Forelimb muscle (tissue), 1 donor: ENCODE data around the gene HSD17B14. TPM values are rescaled to one million over a fixed set of nuclear protein-coding genes. Genes with fewer than 3 reads are reported as not detected.

Experiments
- polyA plus RNA-seq: library from polyadenylated mRNA; unstranded; fragments of 120-200 nt; gene quantifications from one replicate; pipeline ENCODE4 v1.2.1, GENCODE V29; 2013; ENCODE audit not compliant: insufficient read length

The HSD17B14 gene
- polyA plus RNA-seq, 1 donor: 3.1 TPM

Other genes starting within 250 kb of the HSD17B14 start
- gene SPACA4, start 229.7 kb downstream of the HSD17B14 start, polyA plus RNA-seq: not detected
- gene FAM83E, start 221.4 kb downstream of the HSD17B14 start, polyA plus RNA-seq: not detected
- 1,725 TPM for gene RPL18, start 217.3 kb downstream of the HSD17B14 start, polyA plus RNA-seq
- 9.0 TPM for gene SPHK2, start 217.0 kb downstream of the HSD17B14 start, polyA plus RNA-seq
- gene DBP, start 199.1 kb downstream of the HSD17B14 start, polyA plus RNA-seq: 5.2 TPM
- 7.6 TPM for gene CA11, start 190.3 kb downstream of the HSD17B14 start, polyA plus RNA-seq
- 2.9 TPM for gene NTN5, start 163.5 kb downstream of the HSD17B14 start, polyA plus RNA-seq
- 0.83 TPM for gene FUT2, start 140.5 kb downstream of the HSD17B14 start, polyA plus RNA-seq
- gene MAMSTR, start 116.8 kb downstream of the HSD17B14 start, polyA plus RNA-seq: 146 TPM
- 25.9 TPM for gene RASIP1, start 95.9 kb downstream of the HSD17B14 start, polyA plus RNA-seq
- gene IZUMO1, start 89.6 kb downstream of the HSD17B14 start, polyA plus RNA-seq: 2.0 TPM
- gene FUT1, start 83.8 kb downstream of the HSD17B14 start, polyA plus RNA-seq: 1.1 TPM
- not detected for gene FGF21, start 81.0 kb downstream of the HSD17B14 start, polyA plus RNA-seq
- 25.6 TPM for gene BCAT2, start 25.5 kb downstream of the HSD17B14 start, polyA plus RNA-seq
- gene PLEKHA4, start 32.1 kb upstream of the HSD17B14 start, polyA plus RNA-seq: 28.0 TPM
- 45.9 TPM for gene PPP1R15A, start 35.9 kb upstream of the HSD17B14 start, polyA plus RNA-seq
- gene TULP2, start 62.3 kb upstream of the HSD17B14 start, polyA plus RNA-seq: not detected
- gene NUCB1, start 63.8 kb upstream of the HSD17B14 start, polyA plus RNA-seq: 152 TPM
- gene DHDH, start 97.2 kb upstream of the HSD17B14 start, polyA plus RNA-seq: 0.54 TPM
- 40.7 TPM for gene BAX, start 118.4 kb upstream of the HSD17B14 start, polyA plus RNA-seq
- 520 TPM for gene FTL, start 128.8 kb upstream of the HSD17B14 start, polyA plus RNA-seq
- 89.0 TPM for gene GYS1, start 156.8 kb upstream of the HSD17B14 start, polyA plus RNA-seq
- 55.3 TPM for gene RUVBL2, start 157.4 kb upstream of the HSD17B14 start, polyA plus RNA-seq
- gene LHB, start 180.6 kb upstream of the HSD17B14 start, polyA plus RNA-seq: not detected
- not detected for gene CGB3, start 187.8 kb upstream of the HSD17B14 start, polyA plus RNA-seq
- gene CGB2, start 195.4 kb upstream of the HSD17B14 start, polyA plus RNA-seq: not detected
- not detected for gene CGB1, start 200.4 kb upstream of the HSD17B14 start, polyA plus RNA-seq
- gene CGB5, start 207.4 kb upstream of the HSD17B14 start, polyA plus RNA-seq: not detected
- gene CGB8, start 212.6 kb upstream of the HSD17B14 start, polyA plus RNA-seq: not detected
- gene CGB7, start 221.3 kb upstream of the HSD17B14 start, polyA plus RNA-seq: 1.5 TPM
- 6.5 TPM for gene NTF4, start 228.3 kb upstream of the HSD17B14 start, polyA plus RNA-seq
- gene KCNA7, start 236.2 kb upstream of the HSD17B14 start, polyA plus RNA-seq: 10.4 TPM
- 218 TPM for gene SNRNP70, start 249.0 kb upstream of the HSD17B14 start, polyA plus RNA-seq